ENCODE data around the gene RNF157. TPM values are rescaled to one million over a fixed set of nuclear protein-coding genes. Genes with fewer than 3 reads are reported as not detected.

RNF157 gene
- total and polyA plus RNA-seq, 2 of the 13 experiments (the other 11 are each of a cell fraction or from before 2014, with no cell fraction given) = 0.44 to 1.5 TPM

DNA sequence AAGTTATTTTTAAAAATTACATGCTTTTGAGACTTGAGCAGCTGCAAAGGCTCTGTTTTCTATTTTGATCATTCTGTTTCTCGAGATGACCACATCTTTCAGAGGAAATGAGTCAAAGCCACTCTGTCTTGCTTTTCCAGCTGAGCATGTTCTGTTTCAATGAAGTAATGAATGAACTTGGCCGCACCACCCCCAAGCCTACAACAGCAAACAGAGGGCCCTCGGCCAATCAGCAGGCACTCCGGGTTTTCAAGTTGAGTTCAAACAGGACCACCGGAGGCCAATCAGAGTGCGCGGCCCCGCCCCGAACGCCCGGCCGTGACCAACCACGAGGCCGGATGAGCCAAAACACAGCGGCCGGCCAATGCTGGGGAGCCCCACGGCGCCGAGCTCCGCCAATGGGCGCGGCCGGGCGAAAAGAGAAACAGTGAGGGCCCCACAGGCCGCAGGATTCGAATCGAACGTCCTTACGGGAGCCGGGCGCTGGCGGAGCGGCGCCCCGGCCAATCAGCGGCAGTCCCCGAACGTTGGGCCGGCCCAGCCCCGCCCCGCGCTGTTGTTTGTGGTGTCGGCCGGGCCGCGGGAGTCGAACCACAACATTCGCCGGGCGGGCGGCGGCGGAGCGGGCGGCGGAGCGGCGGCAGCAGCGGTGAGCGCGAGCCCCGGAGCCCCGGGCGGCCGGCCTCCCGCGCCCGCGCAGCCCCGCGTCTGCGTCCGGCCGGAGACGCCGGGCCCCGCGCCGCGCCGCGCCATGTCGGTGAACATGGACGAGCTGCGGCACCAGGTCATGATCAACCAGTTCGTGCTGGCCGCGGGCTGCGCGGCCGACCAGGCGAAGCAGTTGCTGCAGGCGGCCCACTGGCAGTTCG, 24.7 kb upstream of the RNF157 start, which contains the start of gene UBALD2 (continued):
- TF ChIP-seq CBX2 (IDR thresholded peaks at IDR 0.05; ENCODE audit: low read depth, low read length) = no peak
- TF ChIP-seq CBX2 (CRISPR knock-in tag; IDR thresholded peaks at IDR 0.05; ENCODE audit: low read depth) = peak; percentile 89; the same call in 1 of the 2 replicates
- TF ChIP-seq ZNF431 (CRISPR knock-in tag; IDR thresholded peaks at IDR 0.05; ENCODE audit: borderline replicate concordance, low read depth) = no peak; the same call in 1 of the 2 replicates
- TF ChIP-seq, protein P1, sequence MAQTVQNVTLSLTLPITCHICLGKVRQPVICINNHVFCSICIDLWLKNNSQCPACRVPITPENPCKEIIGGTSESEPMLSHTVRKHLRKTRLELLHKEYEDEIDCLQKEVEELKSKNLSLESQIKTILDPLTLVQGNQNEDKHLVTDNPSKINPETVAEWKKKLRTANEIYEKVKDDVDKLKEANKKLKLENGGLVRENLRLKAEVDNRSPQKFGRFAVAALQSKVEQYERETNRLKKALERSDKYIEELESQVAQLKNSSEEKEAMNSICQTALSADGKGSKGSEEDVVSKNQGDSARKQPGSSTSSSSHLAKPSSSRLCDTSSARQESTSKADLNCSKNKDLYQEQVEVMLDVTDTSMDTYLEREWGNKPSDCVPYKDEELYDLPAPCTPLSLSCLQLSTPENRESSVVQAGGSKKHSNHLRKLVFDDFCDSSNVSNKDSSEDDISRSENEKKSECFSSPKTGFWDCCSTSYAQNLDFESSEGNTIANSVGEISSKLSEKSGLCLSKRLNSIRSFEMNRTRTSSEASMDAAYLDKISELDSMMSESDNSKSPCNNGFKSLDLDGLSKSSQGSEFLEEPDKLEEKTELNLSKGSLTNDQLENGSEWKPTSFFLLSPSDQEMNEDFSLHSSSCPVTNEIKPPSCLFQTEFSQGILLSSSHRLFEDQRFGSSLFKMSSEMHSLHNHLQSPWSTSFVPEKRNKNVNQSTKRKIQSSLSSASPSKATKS (CRISPR knock-in tag; IDR thresholded peaks at IDR 0.05) = no peak
- TF ChIP-seq ZFP62 (CRISPR knock-in tag; IDR thresholded peaks at IDR 0.05) = no peak
- TF ChIP-seq, protein P2, sequence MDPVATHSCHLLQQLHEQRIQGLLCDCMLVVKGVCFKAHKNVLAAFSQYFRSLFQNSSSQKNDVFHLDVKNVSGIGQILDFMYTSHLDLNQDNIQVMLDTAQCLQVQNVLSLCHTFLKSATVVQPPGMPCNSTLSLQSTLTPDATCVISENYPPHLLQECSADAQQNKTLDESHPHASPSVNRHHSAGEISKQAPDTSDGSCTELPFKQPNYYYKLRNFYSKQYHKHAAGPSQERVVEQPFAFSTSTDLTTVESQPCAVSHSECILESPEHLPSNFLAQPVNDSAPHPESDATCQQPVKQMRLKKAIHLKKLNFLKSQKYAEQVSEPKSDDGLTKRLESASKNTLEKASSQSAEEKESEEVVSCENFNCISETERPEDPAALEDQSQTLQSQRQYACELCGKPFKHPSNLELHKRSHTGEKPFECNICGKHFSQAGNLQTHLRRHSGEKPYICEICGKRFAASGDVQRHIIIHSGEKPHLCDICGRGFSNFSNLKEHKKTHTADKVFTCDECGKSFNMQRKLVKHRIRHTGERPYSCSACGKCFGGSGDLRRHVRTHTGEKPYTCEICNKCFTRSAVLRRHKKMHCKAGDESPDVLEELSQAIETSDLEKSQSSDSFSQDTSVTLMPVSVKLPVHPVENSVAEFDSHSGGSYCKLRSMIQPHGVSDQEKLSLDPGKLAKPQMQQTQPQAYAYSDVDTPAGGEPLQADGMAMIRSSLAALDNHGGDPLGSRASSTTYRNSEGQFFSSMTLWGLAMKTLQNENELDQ (CRISPR knock-in tag; IDR thresholded peaks at IDR 0.05; ENCODE audit: borderline replicate concordance) = no peak
- TF ChIP-seq, protein P3, sequence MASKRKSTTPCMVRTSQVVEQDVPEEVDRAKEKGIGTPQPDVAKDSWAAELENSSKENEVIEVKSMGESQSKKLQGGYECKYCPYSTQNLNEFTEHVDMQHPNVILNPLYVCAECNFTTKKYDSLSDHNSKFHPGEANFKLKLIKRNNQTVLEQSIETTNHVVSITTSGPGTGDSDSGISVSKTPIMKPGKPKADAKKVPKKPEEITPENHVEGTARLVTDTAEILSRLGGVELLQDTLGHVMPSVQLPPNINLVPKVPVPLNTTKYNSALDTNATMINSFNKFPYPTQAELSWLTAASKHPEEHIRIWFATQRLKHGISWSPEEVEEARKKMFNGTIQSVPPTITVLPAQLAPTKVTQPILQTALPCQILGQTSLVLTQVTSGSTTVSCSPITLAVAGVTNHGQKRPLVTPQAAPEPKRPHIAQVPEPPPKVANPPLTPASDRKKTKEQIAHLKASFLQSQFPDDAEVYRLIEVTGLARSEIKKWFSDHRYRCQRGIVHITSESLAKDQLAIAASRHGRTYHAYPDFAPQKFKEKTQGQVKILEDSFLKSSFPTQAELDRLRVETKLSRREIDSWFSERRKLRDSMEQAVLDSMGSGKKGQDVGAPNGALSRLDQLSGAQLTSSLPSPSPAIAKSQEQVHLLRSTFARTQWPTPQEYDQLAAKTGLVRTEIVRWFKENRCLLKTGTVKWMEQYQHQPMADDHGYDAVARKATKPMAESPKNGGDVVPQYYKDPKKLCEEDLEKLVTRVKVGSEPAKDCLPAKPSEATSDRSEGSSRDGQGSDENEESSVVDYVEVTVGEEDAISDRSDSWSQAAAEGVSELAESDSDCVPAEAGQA (IDR thresholded peaks at IDR 0.05; ENCODE audit: low read depth) = no peak
- TF ChIP-seq, protein P3 (CRISPR knock-in tag; IDR thresholded peaks at IDR 0.05; ENCODE audit: borderline replicate concordance) = no peak
- TF ChIP-seq ZNF20 (CRISPR knock-in tag; IDR thresholded peaks at IDR 0.05) = no peak
- peak; percentile 83; the same call in 1 of the 2 replicates for TF ChIP-seq ZNF333 (CRISPR knock-in tag; IDR thresholded peaks at IDR 0.05; ENCODE audit: borderline replicate concordance)
- TF ChIP-seq HIVEP1 (CRISPR knock-in tag; IDR thresholded peaks at IDR 0.05) = 0 out of 2 replicates have a peak, but pooled peaks have one; percentile 37
- 0 out of 2 replicates have a peak, but pooled peaks have one; percentile 38 for TF ChIP-seq NR2C2 (CRISPR knock-in tag; IDR thresholded peaks at IDR 0.05; ENCODE audit: borderline replicate concordance)
- TF ChIP-seq BORCS8-MEF2B (CRISPR knock-in tag; IDR thresholded peaks at IDR 0.05) = peak; percentile 89
- TF ChIP-seq CBFB (CRISPR knock-in tag; IDR thresholded peaks at IDR 0.05) = peak; percentile 32; the same call in 1 of the 2 replicates
- peak; percentile 54 for TF ChIP-seq FOSL2 (CRISPR knock-in tag; IDR thresholded peaks at IDR 0.05)
- TF ChIP-seq MXD4 (CRISPR knock-in tag; IDR thresholded peaks at IDR 0.05) = no peak
